Kidney (tissue), 14 donors: ENCODE data around the gene TSPAN15. TPM values are rescaled to one million over a fixed set of nuclear protein-coding genes. Genes with fewer than 3 reads are reported as not detected.

ENCODE experiments used
- DNase-seq, 5 donors: peaks; one replicate each; pipeline ENCODE4 v3.0.0-alpha.2; 2013 to 2020
- FAIRE-seq: peaks from 2 replicates; lab custom pipeline; 2012; peaks lifted over from hg19 to GRCh38; lab: Jason Lieb, UNC
- H3K27ac ChIP-seq, 2 donors: one replicate each; pipeline ENCODE4 v1.7.0; 2013; ENCODE audit warnings: low read depth in 2 of 2, low read length in 2 of 2, inconsistent platforms in 1 of 2
- H3K27me3 ChIP-seq: one replicate; pipeline ENCODE4 v1.7.1; 2013; ENCODE audit warnings: low read length, inconsistent platforms; ENCODE audit not compliant: control insufficient read depth, insufficient read depth
- H3K36me3 ChIP-seq, 3 donors: one replicate each; pipeline versions ENCODE4 v1.7.0 to v1.7.1; 2013; ENCODE audit warnings: low read length in 3 of 3, control low read depth in 1 of 3, inconsistent platforms in 1 of 3; ENCODE audit not compliant: insufficient read depth in 3 of 3, control insufficient read depth in 2 of 3
- H3K4me1 ChIP-seq, 3 donors: one replicate each; pipeline versions ENCODE4 v1.7.0 to v1.7.1; 2013; ENCODE audit warnings: low read length in 3 of 3, inconsistent platforms in 1 of 3, low read depth in 1 of 3; ENCODE audit not compliant: control insufficient read depth in 2 of 3, insufficient read depth in 2 of 3
- H3K4me3 ChIP-seq, 3 donors: one replicate each; pipeline versions ENCODE4 v1.7.0 to v1.8.1; 2013; ENCODE audit warnings: low read length in 3 of 3, control low read depth in 1 of 3, inconsistent platforms in 1 of 3
- H3K9ac ChIP-seq, 3 donors: one replicate each; pipeline versions ENCODE4 v1.7.0 to v1.7.1; 2013; ENCODE audit warnings: low read length in 3 of 3, control low read depth in 1 of 3, inconsistent platforms in 1 of 3
- H3K9me3 ChIP-seq, 3 donors: one replicate each; pipeline versions ENCODE4 v1.7.0 to v1.7.1; 2013; ENCODE audit warnings: low read length in 3 of 3, control low read depth in 1 of 3, inconsistent platforms in 1 of 3; ENCODE audit not compliant: control insufficient read depth in 2 of 3, insufficient read depth in 1 of 3
- CTCF ChIP-seq: IDR thresholded peaks from 3 replicates; pipeline ENCODE4 v1.5.1; 2012; ENCODE audit warnings: mild to moderate bottlenecking, moderate library complexity, borderline replicate concordance; ENCODE audit not compliant: insufficient read depth; ENCODE audit errors: extremely low read depth
- intact Hi-C: fragments of 100-400 bp; cut with DNase I; formaldehyde crosslinking; loops from one replicate; pipeline ENCODE4 v1.11.1; 2022
- polyA plus RNA-seq: library from polyadenylated mRNA; stranded (reverse); fragments of 350-450 nt; fragmentation: Illumina TruSeq; extraction: RNeasy Lipid Tissue Mini Kit (QIAGEN cat#74804); gene quantifications from one replicate; pipeline ENCODE4 v1.2.3, GENCODE V29; 2014; ENCODE audit warnings: low read depth, low replicate concordance; ENCODE audit not compliant: insufficient read depth
- total RNA-seq: library from RNA; stranded (reverse); fragmentation: NEBNext Ultra II Directional; extraction: Animal tissue kit (Norgen Biotek cat#: 25700); gene quantifications from one replicate; pipeline ENCODE4 v1.2.1, GENCODE V29; 2021
- donor health status: control.
- donor health status: control.
- donor health status: control.
- donor health status: control.
- donor health status: control.
- donor health status: DM: yes; HTN: yes; CAD: no.
- donor health status: Normal renal cell carcinoma (clear cell type).

Gene TSPAN15
- total and polyA plus RNA-seq, 2 donors from 2014 or later: 28.2 to 65.4 TPM

DNA sequence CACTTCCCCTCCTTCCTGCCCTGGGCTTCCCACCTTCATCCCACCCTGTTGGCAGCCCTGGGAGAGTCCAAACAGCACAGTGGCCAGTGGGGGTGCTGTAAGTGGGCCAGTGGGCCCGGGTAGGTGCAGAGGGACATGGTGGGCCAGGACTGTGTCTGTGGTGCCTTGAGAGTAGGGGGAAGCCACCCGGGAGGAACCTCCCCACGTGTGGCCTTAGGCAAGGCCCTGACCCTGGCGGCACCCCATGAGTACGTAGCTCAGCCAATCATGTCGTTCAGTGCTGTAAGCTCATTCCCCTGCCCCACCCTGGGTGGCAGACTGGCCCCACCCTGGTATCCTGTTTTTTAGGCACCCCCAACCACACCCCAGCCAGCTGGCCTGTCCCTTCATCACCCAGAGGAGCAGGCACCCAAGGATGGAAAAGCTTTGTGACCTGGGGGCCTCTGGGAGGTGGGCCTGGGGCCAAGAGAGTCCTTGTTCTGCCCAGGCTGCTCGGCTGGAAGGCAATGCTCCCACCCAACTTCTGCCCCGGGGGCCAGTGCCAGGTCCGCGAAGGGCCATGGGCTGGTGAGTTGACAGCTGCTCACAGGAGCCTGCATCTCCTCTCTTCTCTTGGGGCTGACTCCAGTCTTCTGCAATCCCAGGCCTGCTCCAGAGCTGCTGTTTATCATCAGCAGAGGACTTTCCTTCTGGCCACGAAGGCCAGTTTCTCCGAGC is 41.6 kb downstream of the TSPAN15 start:
- Histone ChIP-seq H3K36me3 (no peaks in the 10 kb centered on the region), H3K9me3 (no peaks in the 10 kb centered on the region), H3K27me3 (no peaks in the 10 kb centered on the region), H3K4me1 (peaks cover 0 to 3% (median 0%) of the 10 kb centered on the region in 3 donors), H3K27ac (no peak overlapping the region), H3K9ac (no peak overlapping the region), H3K4me3 (no peak overlapping the region)
- FAIRE-seq (no peak), DNase-seq (no peak)
- no peak for TF ChIP-seq CTCF
- intact Hi-C loops: no loop called here

DNA sequence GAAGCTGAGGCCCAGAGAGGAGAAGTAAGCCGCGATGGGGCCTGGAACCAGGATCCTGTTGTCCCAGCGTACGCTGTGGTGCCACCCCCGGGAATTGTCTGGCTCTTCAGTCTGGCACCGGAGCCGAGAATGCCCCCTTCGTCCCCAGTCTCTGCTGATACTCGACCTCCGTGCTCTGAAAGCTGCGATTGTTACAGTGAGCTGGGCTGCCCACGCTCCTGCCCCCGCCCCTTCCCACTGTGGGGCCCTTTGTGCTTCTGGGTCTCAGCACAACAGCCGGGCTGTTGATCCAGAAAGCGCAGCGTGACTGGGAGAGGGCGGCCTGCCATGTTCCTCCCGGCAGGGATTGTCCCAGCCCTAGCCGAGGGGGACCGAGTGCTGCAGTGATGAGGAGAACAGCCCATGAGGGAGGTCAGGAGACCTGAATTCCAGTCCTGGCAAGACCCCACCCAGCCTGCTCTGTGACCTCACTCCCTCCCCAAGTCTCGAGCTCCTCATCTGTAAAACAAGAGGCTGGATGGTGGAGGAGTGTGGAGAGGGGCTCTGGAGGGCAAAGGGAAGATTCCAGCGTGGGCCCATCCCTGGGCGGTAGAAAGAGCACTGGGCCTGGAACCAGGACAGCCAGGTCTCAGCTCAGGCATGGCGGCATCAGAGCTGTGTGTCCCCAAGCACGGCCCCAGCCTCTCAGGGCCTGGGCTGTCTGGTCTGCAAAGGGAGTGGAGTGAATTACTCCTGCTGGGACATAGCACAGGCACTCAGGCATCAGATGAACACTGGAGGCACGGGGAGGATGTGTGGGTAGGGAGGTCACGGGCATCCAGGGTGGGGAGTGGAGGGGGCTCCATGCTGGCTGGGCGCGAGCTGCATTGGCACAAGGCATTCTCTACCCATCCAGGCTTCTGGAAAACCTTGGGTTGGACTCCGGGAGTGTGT is 43.6 kb downstream of the TSPAN15 start:
- no peak overlapping the region for H3K27ac ChIP-seq
- no peaks in the 10 kb centered on the region for H3K9me3 ChIP-seq
- no peak overlapping the region for H3K4me3 ChIP-seq
- H3K4me1 ChIP-seq: peaks cover 0 to 3% (median 0%) of the 10 kb centered on the region in 3 donors
- H3K9ac ChIP-seq: no peak overlapping the region
- intact Hi-C loops: no loop called here
- no peaks in the 10 kb centered on the region for H3K27me3 ChIP-seq
- TF ChIP-seq CTCF: no peak
- no peaks in the 10 kb centered on the region for H3K36me3 ChIP-seq
- no peak for FAIRE-seq
- DNase-seq: peak in 1 of 5 donors; percentile 41

GRCh38 chr10:69495666-69496065 is 44.4 kb downstream of the TSPAN15 start:
- peaks cover 0 to 3% (median 0%) of the 10 kb centered on the region in 3 donors for H3K4me1 ChIP-seq
- H3K27ac ChIP-seq: no peak overlapping the region
- no peaks in the 10 kb centered on the region for H3K9me3 ChIP-seq
- no peak overlapping the region for H3K9ac ChIP-seq
- H3K27me3 ChIP-seq: no peaks in the 10 kb centered on the region
- H3K36me3 ChIP-seq: no peaks in the 10 kb centered on the region
- FAIRE-seq (no peak), DNase-seq (no peak)
- TF ChIP-seq CTCF: no peak
- no peak overlapping the region for H3K4me3 ChIP-seq
- intact Hi-C loops: no loop called here
